Activated CD4-positive, alpha-beta T cell treated with anti-CD3 and anti-CD28 coated beads, Interleukin-2, amount 10 ng/mL, durations not matched to agents 7 days and 5 days (primary cell): ENCODE data around the gene ESX1. TPM values are rescaled to one million over a fixed set of nuclear protein-coding genes. Genes with fewer than 3 reads are reported as not detected.
A peak's percentile ranks its signal among the peaks of the same experiment; 100 is the strongest.
"Not testable (repeated sequence)": the region's sequence is repeated elsewhere in the genome, so short reads cannot be mapped to it uniquely, and the experiment has no call there.

ENCODE experiments used
- CTCF ChIA-PET: fragments of 350-600 bp; sonication (Branson Sonifier 250); formaldehyde crosslinking; loops from one replicate; lab custom pipeline; 2021; ENCODE audit warnings: antibody characterized with exemption; lab: Charles Lee
- POLR2A ChIA-PET: fragments of 350-600 bp; sonication (Branson Sonifier 250); formaldehyde crosslinking; loops from one replicate; lab custom pipeline; 2021; ENCODE audit warnings: antibody characterized with exemption; lab: Charles Lee
- DNase-seq: peaks from one replicate; pipeline ENCODE4 v3.0.0-alpha.2; 2020
- H3K27ac Mint-ChIP-seq: one replicate; pipeline ENCODE4 v1.8.0; 2021; ENCODE audit warnings: mild to moderate bottlenecking, moderate library complexity, mixed read lengths
- H3K27me3 Mint-ChIP-seq: one replicate; pipeline ENCODE4 v1.8.0; 2021; ENCODE audit warnings: mixed read lengths
- H3K36me3 Mint-ChIP-seq: one replicate; pipeline ENCODE4 v1.8.0; 2021; ENCODE audit warnings: low read depth, mixed read lengths
- H3K4me1 Mint-ChIP-seq: one replicate; pipeline ENCODE4 v1.8.0; 2021; ENCODE audit warnings: mixed read lengths
- H3K4me3 Mint-ChIP-seq: one replicate; pipeline ENCODE4 v1.8.0; 2021; ENCODE audit warnings: mild to moderate bottlenecking, moderate library complexity, mixed read lengths
- H3K9me3 Mint-ChIP-seq: one replicate; pipeline ENCODE4 v1.8.0; 2021; ENCODE audit warnings: mixed read lengths
- total RNA-seq, 2 experiments: library from RNA; stranded (reverse); gene quantifications; one replicate each; pipeline ENCODE4 v1.2.3, GENCODE V29; 2021

The ESX1 gene
- total RNA-seq, 2 experiments from 2014 or later, result not detected

- POLR2A ChIA-PET, result no interaction called here
- Mint-ChIP-seq H3K4me1 (peaks cover 11% of the 10 kb centered on the region), H3K27me3 (peaks cover 45% of the 10 kb centered on the region), H3K27ac (no peak overlapping the region), H3K4me3 (peak overlapping the region; percentile 41), H3K9me3 (no peaks in the 10 kb centered on the region), H3K36me3 (no peaks in the 10 kb centered on the region)
- no peak for DNase-seq
- CTCF ChIA-PET, result no interaction called here
Observed at GRCh38 chrX:104253567-104254441, 929 bp downstream of the ESX1 start.

DNA sequence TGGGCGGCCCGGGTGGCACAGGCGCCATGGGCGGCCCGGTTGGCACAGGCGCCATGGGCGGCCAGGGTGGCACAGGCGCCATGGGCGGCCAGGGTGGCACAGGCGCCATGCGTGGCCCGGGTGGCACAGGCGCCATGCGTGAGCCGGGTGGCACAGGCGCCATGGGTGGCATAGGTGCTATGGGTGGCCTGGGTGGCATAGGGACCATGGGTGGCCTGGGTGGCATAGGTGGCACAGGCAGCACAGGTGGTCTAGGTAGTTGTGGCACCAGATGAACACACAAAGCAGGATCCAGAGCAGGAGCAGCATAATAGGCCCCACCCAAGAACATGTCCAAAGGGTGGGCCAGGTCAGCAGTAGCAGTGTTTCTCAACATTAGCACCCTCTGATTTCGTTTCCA, 4.3 kb downstream of the ESX1 start:
- H3K36me3 Mint-ChIP-seq, result no peaks in the 10 kb centered on the region
- no peaks in the 10 kb centered on the region for H3K9me3 Mint-ChIP-seq
- no peak overlapping the region for H3K27ac Mint-ChIP-seq
- CTCF ChIA-PET, result no interaction called here
- H3K4me3 Mint-ChIP-seq, result no peak overlapping the region
- POLR2A ChIA-PET, result no interaction called here
- H3K27me3 Mint-ChIP-seq, result peaks cover 32% of the 10 kb centered on the region
- DNase-seq, result no peak
- peaks cover 10% of the 10 kb centered on the region for H3K4me1 Mint-ChIP-seq

- H3K27ac Mint-ChIP-seq, H3K36me3 Mint-ChIP-seq, DNase-seq, H3K4me3 Mint-ChIP-seq, H3K27me3 Mint-ChIP-seq, H3K4me1 Mint-ChIP-seq, H3K9me3 Mint-ChIP-seq, POLR2A ChIA-PET, CTCF ChIA-PET: not testable (repeated sequence)
Observed at GRCh38 chrX:104230060-104230459, 24.7 kb downstream of the ESX1 start.

GRCh38 chrX:104211187-104211586, 43.5 kb downstream of the ESX1 start:
- H3K36me3 Mint-ChIP-seq, result no peaks in the 10 kb centered on the region
- POLR2A ChIA-PET, result no interaction called here
- CTCF ChIA-PET, result no interaction called here
- H3K4me1 Mint-ChIP-seq, result no peaks in the 10 kb centered on the region
- no peaks in the 10 kb centered on the region for H3K27me3 Mint-ChIP-seq
- no peak overlapping the region for H3K27ac Mint-ChIP-seq
- H3K4me3 Mint-ChIP-seq, result no peak overlapping the region
- no peak for DNase-seq
- H3K9me3 Mint-ChIP-seq, result no peaks in the 10 kb centered on the region

- Mint-ChIP-seq H3K4me3 (no peak overlapping the region), H3K27ac (no peak overlapping the region), H3K4me1 (no peaks in the 10 kb centered on the region), H3K27me3 (no peaks in the 10 kb centered on the region), H3K9me3 (no peaks in the 10 kb centered on the region), H3K36me3 (no peaks in the 10 kb centered on the region)
- ChIA-PET CTCF (no interaction called here), POLR2A (no interaction called here)
- no peak for DNase-seq
Observed at GRCh38 chrX:104205548-104205947, 49.2 kb downstream of the ESX1 start.

Other genes starting within 250 kb of the ESX1 start
- not detected for gene H2BW1, start 241.2 kb downstream of the ESX1 start, total RNA-seq
- under 1 TPM in 1 of 2 experiments, not detected in 1; 0.10 TPM for gene H2BW2, start 215.0 kb downstream of the ESX1 start, total RNA-seq
- gene TMSB15C, start 178.7 kb downstream of the ESX1 start, total RNA-seq, result 1 to 10 TPM; 4.1 to 4.4 TPM
- under 1 TPM; 0.64 to 0.65 TPM for gene ZCCHC18, start 142.4 kb downstream of the ESX1 start, total RNA-seq
- 10 to 100 TPM in 1 of 2 experiments, 1 to 10 TPM in 1; 6.3 to 10.3 TPM for gene SLC25A53, start 97.9 kb downstream of the ESX1 start, total RNA-seq
- gene FAM199X, start 88.5 kb downstream of the ESX1 start, total RNA-seq, result 10 to 100 TPM; 11.0 to 12.4 TPM